Trophoblast cell (in vitro differentiated cells and primary cell): ENCODE measurements around the gene SPTLC3.

Experiments used
- DNase-seq, 2 donors: peaks; one replicate each; pipeline ENCODE4 v3.0.0-alpha.2; 2016
- H2AFZ ChIP-seq: 2 replicates; pipeline ENCODE4 v1.6.1; 2013; ENCODE audit warnings: low read length, moderate library complexity, mild to moderate bottlenecking; ENCODE audit not compliant: insufficient read depth, poor library complexity
- H2AK5ac ChIP-seq: 2 replicates; pipeline ENCODE4 v1.6.1; 2013; ENCODE audit warnings: mild to moderate bottlenecking, low read length
- H2BK120ac ChIP-seq: 2 replicates; pipeline ENCODE4 v1.6.1; 2013; ENCODE audit warnings: low read length, mild to moderate bottlenecking, moderate library complexity; ENCODE audit not compliant: insufficient read depth, poor library complexity
- H2BK12ac ChIP-seq: 2 replicates; pipeline ENCODE4 v1.6.1; 2013; ENCODE audit warnings: mild to moderate bottlenecking, low read length, moderate library complexity
- H2BK5ac ChIP-seq: 2 replicates; pipeline ENCODE4 v1.6.1; 2013; ENCODE audit warnings: low read length, low read depth, moderate library complexity, mild to moderate bottlenecking; ENCODE audit not compliant: poor library complexity
- H3K14ac ChIP-seq: 2 replicates; pipeline ENCODE4 v1.6.1; 2013; ENCODE audit warnings: mild to moderate bottlenecking, low read length
- H3K18ac ChIP-seq: 2 replicates; pipeline ENCODE4 v1.6.1; 2013; ENCODE audit warnings: mild to moderate bottlenecking, low read length
- H3K23ac ChIP-seq: 2 replicates; pipeline ENCODE4 v1.6.1; 2013; ENCODE audit warnings: low read length
- H3K27ac ChIP-seq: 2 replicates; pipeline ENCODE4 v1.5.1; 2013; ENCODE audit warnings: low read depth, mild to moderate bottlenecking, inconsistent platforms, low read length, moderate library complexity
- H3K27me3 ChIP-seq: 2 replicates; pipeline ENCODE4 v1.6.1; 2013; ENCODE audit warnings: inconsistent platforms, mild to moderate bottlenecking, low read length, moderate library complexity; ENCODE audit not compliant: insufficient read depth
- H3K36me3 ChIP-seq, 2 experiments: 1 replicate in 1 of 2; 2 replicates in 1 of 2; pipeline ENCODE4 v1.6.1; 2013; ENCODE audit warnings: low read length in 2 of 2, mild to moderate bottlenecking in 2 of 2, moderate library complexity in 1 of 2; ENCODE audit not compliant: insufficient read depth in 2 of 2, control insufficient read depth in 1 of 2
- H3K4ac ChIP-seq: 2 replicates; pipeline ENCODE4 v1.6.1; 2013; ENCODE audit warnings: low read depth, mild to moderate bottlenecking, low read length, moderate library complexity
- H3K4me1 ChIP-seq, 2 experiments: 1 replicate in 1 of 2; 2 replicates in 1 of 2; pipeline ENCODE4 v1.6.1; 2013; ENCODE audit warnings: low read length in 2 of 2, mild to moderate bottlenecking in 2 of 2, moderate library complexity in 1 of 2; ENCODE audit not compliant: insufficient read depth in 2 of 2, control insufficient read depth in 1 of 2
- H3K4me2 ChIP-seq: 2 replicates; pipeline ENCODE4 v1.6.1; 2013; ENCODE audit warnings: inconsistent platforms, mild to moderate bottlenecking, low read length, moderate library complexity
- H3K4me3 ChIP-seq: 2 replicates; pipeline ENCODE4 v1.5.1; 2013; ENCODE audit warnings: mild to moderate bottlenecking, low read depth, low read length, inconsistent platforms
- H3K79me1 ChIP-seq: one replicate; pipeline ENCODE4 v1.6.1; 2013; ENCODE audit warnings: low read length
- H3K79me2 ChIP-seq: 2 replicates; pipeline ENCODE4 v1.6.1; 2013; ENCODE audit warnings: low read length, mild to moderate bottlenecking; ENCODE audit not compliant: control insufficient read depth, insufficient read depth, poor library complexity
- H3K9ac ChIP-seq: 2 replicates; pipeline ENCODE4 v1.6.1; 2013; ENCODE audit warnings: mild to moderate bottlenecking, low read length
- H3K9me3 ChIP-seq: 2 replicates; pipeline ENCODE4 v1.6.1; 2013; ENCODE audit warnings: low read depth, mild to moderate bottlenecking, control low read depth, inconsistent platforms, low read length; ENCODE audit not compliant: insufficient read depth
- H4K12ac ChIP-seq: 2 replicates; pipeline ENCODE4 v1.6.1; 2013; ENCODE audit warnings: low read depth, mild to moderate bottlenecking, low read length, moderate library complexity
- H4K8ac ChIP-seq: 2 replicates; pipeline ENCODE4 v1.6.1; 2013; ENCODE audit warnings: low read depth, mild to moderate bottlenecking, low read length, moderate library complexity
- H4K91ac ChIP-seq: one replicate; pipeline ENCODE4 v1.6.1; 2013; ENCODE audit warnings: low read depth, mild to moderate bottlenecking, low read length, moderate library complexity
- WGBS: extraction: QIAGEN DNeasy Blood & Tissue Kit; methylation state at CpG from one replicate; pipeline ENCODE4 v1.1.7; 2013; ENCODE audit warnings: missing lambda C conversion rate; ENCODE audit not compliant: insufficient read length, insufficient coverage; ENCODE audit errors: extremely low coverage; 5-methylcytosine and 5-hydroxymethylcytosine counted together

SPTLC3 gene

GRCh38 chr20:13094976-13095375, 86.2 kb downstream of the SPTLC3 start:
- no peak for DNase-seq
- Histone ChIP-seq H3K36me3 (no peaks in the 10 kb centered on the region), H3K4me1 (peaks cover 3 to 8% of the 10 kb centered on the region in 2 experiments), H3K9me3 (no peaks in the 10 kb centered on the region), H3K23ac (no peak overlapping the region), H4K12ac (no peak overlapping the region), H2BK12ac (no peak overlapping the region), H3K9ac (no peak overlapping the region), H3K79me2 (no peaks in the 10 kb centered on the region), H3K14ac (no peak overlapping the region), H2BK5ac (no peak overlapping the region), H2AK5ac (no peak overlapping the region), H3K4me2 (no peak overlapping the region), H3K4ac (no peak overlapping the region), H4K91ac (no peak overlapping the region), H3K4me3 (no peak overlapping the region), H4K8ac (no peak overlapping the region), H2BK120ac (no peak overlapping the region), H2AFZ (no peak overlapping the region), H3K27me3 (no peaks in the 10 kb centered on the region), H3K27ac (no peak overlapping the region), H3K79me1 (no peaks in the 10 kb centered on the region), H3K18ac (no peak overlapping the region)
- WGBS = no CpG with 5 or more reads among the region's 4 CpGs

GRCh38 chr20:13098720-13099355, 90.1 kb downstream of the SPTLC3 start:
- Histone ChIP-seq H3K79me2 (no peaks in the 10 kb centered on the region), H2BK120ac (no peak overlapping the region), H3K27me3 (no peaks in the 10 kb centered on the region), H3K27ac (no peak overlapping the region), H2AFZ (no peak overlapping the region), H3K4me1 (peaks cover 17 to 24% of the 10 kb centered on the region in 2 experiments), H3K4me2 (no peak overlapping the region), H2AK5ac (peak overlapping the region; percentile 23), H3K4me3 (no peak overlapping the region), H3K9ac (no peak overlapping the region), H3K18ac (no peak overlapping the region), H2BK12ac (peak overlapping the region; percentile 39), H3K9me3 (no peaks in the 10 kb centered on the region), H3K36me3 (no peaks in the 10 kb centered on the region), H4K91ac (no peak overlapping the region), H2BK5ac (no peak overlapping the region), H3K4ac (no peak overlapping the region), H3K23ac (no peak overlapping the region), H4K12ac (no peak overlapping the region), H3K79me1 (no peaks in the 10 kb centered on the region), H3K14ac (no peak overlapping the region), H4K8ac (no peak overlapping the region)
- DNase-seq = peak; percentile 49 to 62
- WGBS = no CpG with 5 or more reads among the region's 4 CpGs

GRCh38 chr20:13099676-13100075, 90.9 kb downstream of the SPTLC3 start:
- Histone ChIP-seq H3K23ac (no peak overlapping the region), H2AK5ac (no peak overlapping the region), H4K8ac (no peak overlapping the region), H3K4me1 (peaks cover 17 to 24% of the 10 kb centered on the region in 2 experiments), H3K79me2 (no peaks in the 10 kb centered on the region), H3K27ac (no peak overlapping the region), H3K79me1 (no peaks in the 10 kb centered on the region), H3K4me2 (no peak overlapping the region), H3K18ac (no peak overlapping the region), H2BK5ac (no peak overlapping the region), H3K14ac (no peak overlapping the region), H3K36me3 (no peaks in the 10 kb centered on the region), H3K4me3 (no peak overlapping the region), H3K9ac (no peak overlapping the region), H4K12ac (no peak overlapping the region), H3K27me3 (no peaks in the 10 kb centered on the region), H3K9me3 (no peaks in the 10 kb centered on the region), H2BK12ac (no peak overlapping the region), H2BK120ac (no peak overlapping the region), H4K91ac (no peak overlapping the region), H3K4ac (no peak overlapping the region), H2AFZ (no peak overlapping the region)
- peak; percentile 80 to 94 for DNase-seq

- no peaks in the 10 kb centered on the region for H3K79me1 ChIP-seq
- H3K27me3 ChIP-seq = no peaks in the 10 kb centered on the region
- H3K9me3 ChIP-seq = no peaks in the 10 kb centered on the region
- peaks cover 17 to 26% of the 10 kb centered on the region in 2 experiments for H3K4me1 ChIP-seq
- H3K18ac ChIP-seq = no peak overlapping the region
- H2BK12ac ChIP-seq = peak overlapping the region; percentile 17
- H3K9ac ChIP-seq = no peak overlapping the region
- H3K4me2 ChIP-seq = no peak overlapping the region
- H3K4ac ChIP-seq = no peak overlapping the region
- no peaks in the 10 kb centered on the region for H3K79me2 ChIP-seq
- no peaks in the 10 kb centered on the region for H3K36me3 ChIP-seq
- no peak overlapping the region for H2BK120ac ChIP-seq
- H3K27ac ChIP-seq = no peak overlapping the region
- no peak overlapping the region for H3K14ac ChIP-seq
- H2AK5ac ChIP-seq = no peak overlapping the region
- H4K91ac ChIP-seq = no peak overlapping the region
- WGBS = no CpG with 5 or more reads among the region's 2 CpGs
- no peak overlapping the region for H4K12ac ChIP-seq
- H2BK5ac ChIP-seq = no peak overlapping the region
- no peak overlapping the region for H2AFZ ChIP-seq
- no peak overlapping the region for H3K23ac ChIP-seq
- H3K4me3 ChIP-seq = no peak overlapping the region
- H4K8ac ChIP-seq = no peak overlapping the region
- DNase-seq = peak; percentile 36 to 64
Measured at GRCh38 chr20:13101276-13101675, 92.5 kb downstream of the SPTLC3 start.
